Measurements from ENCODE around the gene SCYGR3.

Gene SCYGR3

GRCh38 chr2:227643990-227644551 lies 29.4 kb upstream of the SCYGR3 start:
- TF ChIP-seq BHLHE40 (IDR thresholded peaks at IDR 0.05; ENCODE audit: borderline replicate concordance), result no peak
- no peak for TF ChIP-seq HDGF (IDR thresholded peaks at IDR 0.05; ENCODE audit: borderline replicate concordance)
- no peak for TF ChIP-seq ARNT (IDR thresholded peaks at IDR 0.05)
- TF ChIP-seq FOXM1 (IDR thresholded peaks at IDR 0.05; ENCODE audit: borderline replicate concordance), result no peak
- no peak for TF ChIP-seq TARDBP (IDR thresholded peaks at IDR 0.05)
- TF ChIP-seq ELF4 (IDR thresholded peaks at IDR 0.05), result no peak
- TF ChIP-seq FOXK2 (IDR thresholded peaks at IDR 0.05), result no peak
- no peak for TF ChIP-seq ZNF384 (IDR thresholded peaks at IDR 0.05)
- TF ChIP-seq CTBP1 (IDR thresholded peaks at IDR 0.05; ENCODE audit: borderline replicate concordance), result no peak
- no peak for TF ChIP-seq FOXA1 (IDR thresholded peaks at IDR 0.05)
- no peak for TF ChIP-seq LEF1 (IDR thresholded peaks at IDR 0.05; ENCODE audit: borderline replicate concordance)
- TF ChIP-seq, protein P1, sequence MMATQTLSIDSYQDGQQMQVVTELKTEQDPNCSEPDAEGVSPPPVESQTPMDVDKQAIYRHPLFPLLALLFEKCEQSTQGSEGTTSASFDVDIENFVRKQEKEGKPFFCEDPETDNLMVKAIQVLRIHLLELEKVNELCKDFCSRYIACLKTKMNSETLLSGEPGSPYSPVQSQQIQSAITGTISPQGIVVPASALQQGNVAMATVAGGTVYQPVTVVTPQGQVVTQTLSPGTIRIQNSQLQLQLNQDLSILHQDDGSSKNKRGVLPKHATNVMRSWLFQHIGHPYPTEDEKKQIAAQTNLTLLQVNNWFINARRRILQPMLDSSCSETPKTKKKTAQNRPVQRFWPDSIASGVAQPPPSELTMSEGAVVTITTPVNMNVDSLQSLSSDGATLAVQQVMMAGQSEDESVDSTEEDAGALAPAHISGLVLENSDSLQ (IDR thresholded peaks at IDR 0.05), result no peak
- TF ChIP-seq NFRKB (IDR thresholded peaks at IDR 0.05), result no peak
- TF ChIP-seq L3MBTL2 (conservative IDR thresholded peaks at IDR 0.05), result no peak
- no peak for TF ChIP-seq SP1 (IDR thresholded peaks at IDR 0.05)
- no peak for TF ChIP-seq SUZ12 (IDR thresholded peaks at IDR 0.05)
- ChIA-PET POLR2A (no interaction called here), CTCF (interaction anchor here (0.6 to 1.0 kb wide), 2 partner anchors 14 to 234 kb away, joined by 3 to 4 read pairs; no protein-coding TSS in a partner anchor)
- no peak for DNase-seq (ENCODE audit: extremely low spot score)

GRCh38 chr2:227642656-227643055 lies 28.0 kb upstream of the SCYGR3 start:
- no peak for TF ChIP-seq SUZ12 (IDR thresholded peaks at IDR 0.05)
- CTCF ChIA-PET, result no interaction called here
- no peak for DNase-seq (ENCODE audit: extremely low spot score)
- POLR2A ChIA-PET, result no interaction called here

DNA sequence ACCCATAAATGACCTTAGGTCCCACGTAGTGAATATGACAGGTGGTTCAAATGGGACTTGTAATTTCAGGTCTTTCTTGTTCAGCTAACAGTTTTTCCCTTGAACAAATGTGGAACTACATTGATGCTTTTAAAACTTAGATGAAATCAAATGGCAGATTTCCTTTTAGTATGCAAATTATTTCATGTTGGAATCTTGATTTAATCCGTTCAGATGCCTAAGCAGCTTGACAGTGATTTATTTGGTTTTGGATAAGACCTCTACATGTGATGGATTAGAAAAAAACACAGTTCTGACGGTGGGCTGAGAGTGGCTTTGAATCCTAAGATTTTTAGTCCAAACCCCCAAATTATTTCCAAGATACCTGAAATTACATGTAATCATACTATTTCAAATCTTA lies 19.6 kb upstream of the SCYGR3 start:
- no peak for TF ChIP-seq TARDBP (IDR thresholded peaks at IDR 0.05)
- no peak for TF ChIP-seq CTBP1 (IDR thresholded peaks at IDR 0.05; ENCODE audit: borderline replicate concordance)
- no peak for TF ChIP-seq SP1 (IDR thresholded peaks at IDR 0.05)
- no peak for TF ChIP-seq FOXK2 (IDR thresholded peaks at IDR 0.05)
- TF ChIP-seq HDGF (IDR thresholded peaks at IDR 0.05; ENCODE audit: borderline replicate concordance), result no peak
- no peak for TF ChIP-seq ELF4 (IDR thresholded peaks at IDR 0.05)
- no peak for TF ChIP-seq BHLHE40 (IDR thresholded peaks at IDR 0.05; ENCODE audit: borderline replicate concordance)
- TF ChIP-seq ARNT (IDR thresholded peaks at IDR 0.05), result no peak
- TF ChIP-seq, protein P1 (IDR thresholded peaks at IDR 0.05), result no peak
- TF ChIP-seq ZNF384 (IDR thresholded peaks at IDR 0.05), result no peak
- TF ChIP-seq SUZ12 (IDR thresholded peaks at IDR 0.05), result no peak
- ChIA-PET POLR2A (no interaction called here), CTCF (no interaction called here)
- DNase-seq (ENCODE audit: extremely low spot score), result no peak

GRCh38 chr2:227632827-227633226 lies 18.2 kb upstream of the SCYGR3 start:
- TF ChIP-seq SP1 (IDR thresholded peaks at IDR 0.05), result no peak
- TF ChIP-seq CTBP1 (IDR thresholded peaks at IDR 0.05; ENCODE audit: borderline replicate concordance), result no peak
- TF ChIP-seq ARNT (IDR thresholded peaks at IDR 0.05), result no peak
- TF ChIP-seq L3MBTL2 (conservative IDR thresholded peaks at IDR 0.05), result no peak
- TF ChIP-seq BHLHE40 (IDR thresholded peaks at IDR 0.05; ENCODE audit: borderline replicate concordance), result no peak
- no peak for TF ChIP-seq SUZ12 (IDR thresholded peaks at IDR 0.05)
- TF ChIP-seq, protein P1 (IDR thresholded peaks at IDR 0.05), result no peak
- TF ChIP-seq NFRKB (IDR thresholded peaks at IDR 0.05), result no peak
- no peak for TF ChIP-seq ZNF384 (IDR thresholded peaks at IDR 0.05)
- TF ChIP-seq HDGF (IDR thresholded peaks at IDR 0.05; ENCODE audit: borderline replicate concordance), result no peak
- no peak for TF ChIP-seq ELF4 (IDR thresholded peaks at IDR 0.05)
- no peak for TF ChIP-seq FOXA1 (IDR thresholded peaks at IDR 0.05)
- TF ChIP-seq LEF1 (IDR thresholded peaks at IDR 0.05; ENCODE audit: borderline replicate concordance), result no peak
- POLR2A ChIA-PET, result no interaction called here
- CTCF ChIA-PET, result no interaction called here
- no peak for DNase-seq (ENCODE audit: extremely low spot score)

DNA sequence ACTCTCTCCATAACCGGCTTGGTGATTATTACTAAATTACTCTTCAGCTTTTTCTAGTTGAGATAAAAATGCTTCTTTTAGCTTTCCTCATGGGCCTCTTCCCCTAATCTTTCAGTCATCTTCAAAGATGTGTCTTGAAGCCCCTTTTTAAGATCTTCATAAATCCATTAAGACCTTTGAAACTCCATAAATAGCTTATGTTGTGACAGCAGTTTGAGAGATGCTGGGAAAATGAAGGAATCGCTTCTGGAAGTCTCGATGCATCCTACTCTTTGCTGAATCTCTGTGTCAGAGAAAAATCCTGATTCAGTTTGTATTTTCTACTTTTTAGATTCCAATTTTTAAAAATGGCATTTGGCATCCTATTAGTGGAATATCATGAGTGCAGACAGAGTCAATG lies 15.7 kb upstream of the SCYGR3 start:
- POLR2A ChIA-PET, result no interaction called here
- DNase-seq (ENCODE audit: extremely low spot score), result no peak
- CTCF ChIA-PET, result no interaction called here
- no peak for TF ChIP-seq FOXA1 (IDR thresholded peaks at IDR 0.05)
- TF ChIP-seq TARDBP (IDR thresholded peaks at IDR 0.05), result no peak
- TF ChIP-seq LEF1 (IDR thresholded peaks at IDR 0.05; ENCODE audit: borderline replicate concordance), result no peak
- no peak for TF ChIP-seq SUZ12 (IDR thresholded peaks at IDR 0.05)

DNA sequence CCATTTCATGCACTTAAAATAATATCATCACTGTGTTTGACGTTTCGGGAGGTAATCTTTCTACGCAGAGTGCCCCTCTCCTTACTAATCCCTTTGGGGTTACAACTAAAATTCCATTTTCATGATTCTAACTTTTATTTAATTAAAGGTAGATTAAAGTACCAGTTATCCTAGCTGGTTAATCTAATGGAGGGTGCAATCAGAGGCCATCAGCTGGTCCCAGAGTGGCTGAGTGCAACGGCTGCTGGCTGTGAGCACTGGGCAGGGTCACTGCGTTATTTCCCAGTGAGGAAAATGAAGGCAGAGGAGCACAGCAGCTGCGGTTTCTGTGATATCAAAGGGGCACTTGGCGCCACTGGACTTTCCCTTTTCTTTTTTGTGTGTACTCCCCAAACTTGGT lies 14.8 kb upstream of the SCYGR3 start:
- TF ChIP-seq TARDBP (IDR thresholded peaks at IDR 0.05) (no peak), FOXM1 (IDR thresholded peaks at IDR 0.05; ENCODE audit: borderline replicate concordance) (no peak), ZNF384 (IDR thresholded peaks at IDR 0.05) (no peak), CTBP1 (IDR thresholded peaks at IDR 0.05; ENCODE audit: borderline replicate concordance) (no peak), ARNT (IDR thresholded peaks at IDR 0.05) (no peak), LEF1 (IDR thresholded peaks at IDR 0.05; ENCODE audit: borderline replicate concordance) (no peak), HDGF (IDR thresholded peaks at IDR 0.05; ENCODE audit: borderline replicate concordance) (no peak)
- CTCF ChIA-PET, result no interaction called here
- POLR2A ChIA-PET, result no interaction called here
- DNase-seq (ENCODE audit: extremely low spot score), result no peak

GRCh38 chr2:227627769-227628168 lies 13.1 kb upstream of the SCYGR3 start:
- CTCF ChIA-PET, result no interaction called here
- POLR2A ChIA-PET, result no interaction called here
- no peak for DNase-seq (ENCODE audit: extremely low spot score)
- TF ChIP-seq BHLHE40 (IDR thresholded peaks at IDR 0.05; ENCODE audit: borderline replicate concordance) (no peak), ZNF384 (IDR thresholded peaks at IDR 0.05) (no peak), SP1 (IDR thresholded peaks at IDR 0.05) (no peak), HDGF (IDR thresholded peaks at IDR 0.05; ENCODE audit: borderline replicate concordance) (no peak), ARNT (IDR thresholded peaks at IDR 0.05) (no peak), CTBP1 (IDR thresholded peaks at IDR 0.05; ENCODE audit: borderline replicate concordance) (no peak), TARDBP (IDR thresholded peaks at IDR 0.05) (no peak), SUZ12 (IDR thresholded peaks at IDR 0.05) (no peak), FOXK2 (IDR thresholded peaks at IDR 0.05) (no peak), L3MBTL2 (conservative IDR thresholded peaks at IDR 0.05) (no peak), FOXM1 (IDR thresholded peaks at IDR 0.05; ENCODE audit: borderline replicate concordance) (no peak), ELF4 (IDR thresholded peaks at IDR 0.05) (no peak), LEF1 (IDR thresholded peaks at IDR 0.05; ENCODE audit: borderline replicate concordance) (no peak), NFRKB (IDR thresholded peaks at IDR 0.05) (no peak), FOXA1 (IDR thresholded peaks at IDR 0.05) (no peak)
- TF ChIP-seq, protein P1 (IDR thresholded peaks at IDR 0.05), result no peak
